K562 (cell line): ENCODE measurements around the gene GPHN. TPM values are rescaled to one million over a fixed set of nuclear protein-coding genes. Genes with fewer than 3 reads are reported as not detected.

Source experiments
- ATAC-seq: fragments of 200-7000 bp; cut with Tn5 transposase; 3 replicates; pipeline ENCODE4 v1.9.1; 2020; ENCODE audit warnings: moderate library complexity
- BruUV-seq: library from RNA; stranded (reverse); fragments of 400-500 nt; replicated peaks from 2 replicates; lab custom pipeline; 2021; lab: Mats Ljungman, UMichigan
- CTCF ChIA-PET: fragments of 300-600 bp; formaldehyde crosslinking; extraction: SDS; loops from one replicate; lab custom pipeline; 2021; ENCODE audit warnings: low intra/inter-chr PET ratio; lab: Yijun Ruan, JAX
- POLR2A ChIA-PET: fragments of 300-600, 350-650 bp; sonication (Branson Sonifier 250); formaldehyde crosslinking; extraction: SDS; loops from one replicate; lab custom pipeline; 2021; ENCODE audit warnings: antibody characterized with exemption, inconsistent platforms; lab: Yijun Ruan, JAX
- DNase-seq, 4 experiments: peaks; one replicate each; pipeline versions ENCODE4 v3.0.0 to v3.0.0-alpha.2; 2011 to 2018; ENCODE audit warnings: low spot score in 3 of 4, mixed read lengths in 3 of 4; ENCODE audit errors: extremely low read depth in 1 of 4
- FAIRE-seq: peaks from 2 replicates; lab custom pipeline; 2011; peaks lifted over from hg19 to GRCh38; lab: Jason Lieb, UNC
- H2AFZ ChIP-seq: 2 replicates; pipeline ENCODE4 v1.6.0; 2011; ENCODE audit warnings: low read depth, low read length, control low read depth, inconsistent platforms
- H3K27ac ChIP-seq: fragments of 200-600 bp; 3 replicates; pipeline ENCODE4 v1.8.0; 2011; ENCODE audit warnings: low read depth, mild to moderate bottlenecking, control low read depth, inconsistent platforms, low read length, moderate library complexity, mixed read lengths; ENCODE audit errors: extremely low read depth
- H3K27me3 ChIP-seq, 2 experiments: fragments of 300-600 bp in 1 of 2; 2 replicates in 1 of 2; 3 replicates in 1 of 2; pipeline versions ENCODE4 v1.6.0 to v1.8.0; 2011; ENCODE audit warnings: inconsistent platforms in 2 of 2, low read length in 2 of 2, mild to moderate bottlenecking in 1 of 2, mixed read lengths in 1 of 2, moderate library complexity in 1 of 2; ENCODE audit not compliant: control insufficient read depth in 2 of 2, insufficient read depth in 2 of 2
- H3K36me3 ChIP-seq: fragments of 300-600 bp; 3 replicates; pipeline ENCODE4 v1.8.0; 2011; ENCODE audit warnings: mild to moderate bottlenecking, low read length, inconsistent platforms; ENCODE audit not compliant: control insufficient read depth, insufficient read depth
- H3K4me1 ChIP-seq, 2 experiments: fragments of 200-600 bp in 1 of 2; replicated peaks in 1 of 2; 2 replicates in 1 of 2; 3 replicates in 1 of 2; pipeline versions ENCODE4 v1.5.1 to v1.8.0; 2011; ENCODE audit warnings: inconsistent platforms in 2 of 2, low read length in 2 of 2, mild to moderate bottlenecking in 1 of 2, mixed read lengths in 1 of 2, moderate library complexity in 1 of 2; ENCODE audit not compliant: control insufficient read depth in 2 of 2, insufficient read depth in 2 of 2
- H3K4me2 ChIP-seq: 2 replicates; pipeline ENCODE4 v1.6.1; 2011; ENCODE audit warnings: low read length, control low read depth, inconsistent platforms, mixed read lengths; ENCODE audit not compliant: insufficient read depth
- H3K4me3 ChIP-seq: fragments of 200-600 bp; sonication (generic), shearing (Covaris generic); 2 replicates; pipeline ENCODE4 v1.5.1; 2016; ENCODE audit warnings: control low read depth, inconsistent platforms
- H3K79me2 ChIP-seq: fragments of 200-600 bp; 3 replicates; pipeline ENCODE4 v1.8.0; 2011; ENCODE audit warnings: low read length, inconsistent platforms; ENCODE audit not compliant: control insufficient read depth, insufficient read depth
- H3K9ac ChIP-seq, 2 experiments: 2 replicates each; pipeline versions ENCODE4 v1.6.0 to v1.6.1; 2011; ENCODE audit warnings: low read depth in 2 of 2, low read length in 2 of 2, control low read depth in 1 of 2, inconsistent platforms in 1 of 2, mild to moderate bottlenecking in 1 of 2, mixed read lengths in 1 of 2; ENCODE audit not compliant: insufficient read depth in 1 of 2
- H3K9me1 ChIP-seq: one replicate; pipeline ENCODE4 v1.6.0; 2011; ENCODE audit warnings: inconsistent platforms, mild to moderate bottlenecking, low read length, moderate library complexity; ENCODE audit not compliant: control insufficient read depth, insufficient read depth
- H3K9me3 ChIP-seq: replicated peaks from 2 replicates; pipeline ENCODE4 v1.5.1; 2011; ENCODE audit warnings: low read depth, low read length, inconsistent platforms; ENCODE audit not compliant: control insufficient read depth, insufficient read depth
- H4K20me1 ChIP-seq: replicated peaks from 2 replicates; pipeline ENCODE4 v1.6.1; 2011; ENCODE audit warnings: low read length, inconsistent platforms, mixed read lengths; ENCODE audit not compliant: control insufficient read depth, insufficient read depth
- ELK1 ChIP-seq: sonication (generic); formaldehyde crosslinking; IDR thresholded peaks from 2 replicates; pipeline ENCODE4 v1.8.1; 2022; ENCODE audit warnings: missing genetic modification reagents
- FIP1L1 ChIP-seq: fragments of 200-400 bp; formaldehyde crosslinking; IDR thresholded peaks from 2 replicates; pipeline ENCODE4 v1.6.1; 2018; ENCODE audit warnings: mild to moderate bottlenecking, low read depth, low read length; ENCODE audit not compliant: poor library complexity, severe bottlenecking
- MBD1 ChIP-seq: fragments of 250-450 bp; sonication (Bioruptor Pico); IDR thresholded peaks from 2 replicates; pipeline ENCODE4 v1.8.0; 2022; ENCODE audit warnings: inconsistent platforms
- MEF2A ChIP-seq: IDR thresholded peaks from 2 replicates; pipeline ENCODE4 v1.6.1; 2011; ENCODE audit warnings: low read depth, mild to moderate bottlenecking, low read length, moderate library complexity; ENCODE audit not compliant: control insufficient read depth
- MEIS2 ChIP-seq: fragments of 450-650 bp; IDR thresholded peaks from 2 replicates; pipeline ENCODE4 v1.6.1; 2014; ENCODE audit warnings: mild to moderate bottlenecking; ENCODE audit not compliant: partially characterized antibody
- ZBTB8A ChIP-seq: fragments of 450-650 bp; IDR thresholded peaks from 2 replicates; pipeline ENCODE4 v1.6.1; 2018; ENCODE audit warnings: mild to moderate bottlenecking, moderate library complexity; ENCODE audit not compliant: partially characterized antibody
- WGBS: fragments of 100-300 bp; shearing (Covaris generic); methylation state at CpG from one replicate; pipeline ENCODE4 v1.1.6; 2016; ENCODE audit warnings: low coverage, mixed read lengths; ENCODE audit not compliant: insufficient coverage; ENCODE audit errors: missing lambda C conversion rate; 5-methylcytosine and 5-hydroxymethylcytosine counted together
- in situ Hi-C: fragments of 300-500 bp; cut with MboI; formaldehyde crosslinking; loops from 4 replicates; pipeline ENCODE4 v1.15.0; 2018; ENCODE audit warnings: inconsistent platforms, mixed read lengths
- intact Hi-C: fragments of 100-400 bp; cut with micrococcal nuclease; formaldehyde crosslinking; loops from 2 replicates; pipeline ENCODE4 v1.14.2; 2022
- polyA plus RNA-seq, 8 experiments: library from polyadenylated mRNA; depleted of rRNA in 4 of 8; stranded (reverse) in 5 of 8; unstranded in 3 of 8; fragments of >200 nt; fragmentation: Nextera tagmentation in 2 of 8; fragmentation: Illumina TruSeq in 1 of 8; extraction: Ambion mirVana in 2 of 8; extraction: Trizol in 1 of 8; gene quantifications; 2 replicates each; pipeline versions ENCODE4 v1.2.1 to v1.2.3, GENCODE V29; 2011 to 2014; ENCODE audit warnings: inconsistent platforms in 1 of 8, missing spikeins in 1 of 8
- total RNA-seq, 7 experiments: library from RNA; depleted of rRNA in 6 of 7; stranded (reverse); fragments of >200 nt in 6 of 7; fragmentation: Illumina TruSeq in 2 of 7; extraction: Trizol in 2 of 7; gene quantifications; 2 replicates each; pipeline versions ENCODE4 v1.2.1 to v1.2.3, GENCODE V29; 2011 to 2021; ENCODE audit warnings: low replicate concordance in 1 of 7

GPHN gene
- total and polyA plus RNA-seq, 9 of the 15 experiments (the other 6 are each of a cell fraction or from before 2014, with no cell fraction given), result 5.9 to 16.0 (median 11.4) TPM

DNA sequence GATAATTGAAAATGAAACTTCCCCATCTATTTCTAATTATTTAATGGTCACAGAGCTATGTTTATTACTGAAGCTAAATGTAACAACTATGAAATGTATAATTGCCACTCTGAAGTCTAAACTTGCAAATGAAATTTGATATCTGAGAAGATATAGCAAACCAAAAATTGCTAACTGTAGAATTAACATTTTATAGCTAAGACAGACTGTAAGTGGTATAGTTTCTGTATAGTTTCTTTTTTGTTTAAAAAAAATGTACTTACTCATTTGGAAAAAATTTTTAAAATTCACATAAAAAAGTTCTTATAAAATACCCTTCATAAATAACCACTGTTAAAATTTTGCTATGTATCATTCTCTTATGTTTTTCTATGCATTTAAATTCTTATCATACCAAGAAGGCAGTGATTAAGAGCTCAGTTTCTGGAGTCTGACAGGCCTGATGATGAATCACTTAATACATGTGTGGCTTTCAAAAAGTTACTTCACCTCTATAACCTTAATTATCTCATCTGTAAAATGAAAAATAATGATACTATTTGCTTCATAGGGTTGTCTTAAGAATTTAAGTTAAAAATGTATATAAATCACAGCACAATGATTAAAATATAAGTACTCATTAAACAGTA is 466.6 kb downstream of the GPHN start:
- no peaks in the 10 kb centered on the region for H3K36me3 ChIP-seq

GRCh38 chr14:66975251-66975650 is 467.3 kb downstream of the GPHN start:
- H3K79me2 ChIP-seq, result no peaks in the 10 kb centered on the region
- intact Hi-C loops, result no loop called here
- H3K4me3 ChIP-seq, result no peak overlapping the region
- POLR2A ChIA-PET, result no interaction called here
- H3K9ac ChIP-seq, result no peak overlapping the region
- H3K9me1 ChIP-seq, result no peaks in the 10 kb centered on the region
- in situ Hi-C loops, result no loop called here
- no peak for ATAC-seq
- CTCF ChIA-PET, result no interaction called here
- TF ChIP-seq FIP1L1 (no peak), ELK1 (CRISPR knock-in tag) (no peak), MBD1 (no peak), MEF2A (no peak)
- BruUV-seq, result no TSS peak
- no peak overlapping the region for H3K4me2 ChIP-seq
- no peak for DNase-seq
- no peak for FAIRE-seq
- H4K20me1 ChIP-seq, result no peaks in the 10 kb centered on the region
- H3K4me1 ChIP-seq, result no peaks in the 10 kb centered on the region
- 33% methylated on average over 2 of the region's 2 CpGs for WGBS
- H3K9me3 ChIP-seq, result no peaks in the 10 kb centered on the region
- H3K27ac ChIP-seq, result no peak overlapping the region
- no peak overlapping the region for H2AFZ ChIP-seq
- no peaks in the 10 kb centered on the region for H3K27me3 ChIP-seq
- H3K36me3 ChIP-seq, result no peaks in the 10 kb centered on the region

More for the DNA sequence above, 466.6 kb downstream of the GPHN start:
- ChIA-PET CTCF (no interaction called here), POLR2A (interaction anchor here (0.5 kb wide), 1 partner anchor 10 kb away, joined by 3 read pairs; no protein-coding TSS in a partner anchor)
- Histone ChIP-seq H3K4me1 (no peaks in the 10 kb centered on the region), H3K4me2 (no peak overlapping the region), H3K27me3 (no peaks in the 10 kb centered on the region), H3K4me3 (no peak overlapping the region), H3K9me3 (no peaks in the 10 kb centered on the region), H3K79me2 (no peaks in the 10 kb centered on the region), H3K27ac (no peak overlapping the region), H3K9ac (no peak overlapping the region), H3K9me1 (no peaks in the 10 kb centered on the region), H2AFZ (no peak overlapping the region), H4K20me1 (no peaks in the 10 kb centered on the region)
- TF ChIP-seq ZBTB8A (no peak), MEIS2 (peak; percentile 26)
- BruUV-seq, result no TSS peak
- intact Hi-C loops, result no loop called here
- ATAC-seq (no peak), DNase-seq (no peak), FAIRE-seq (no peak)
- in situ Hi-C loops, result no loop called here
